Karpas-422 (cell line): Measurements from ENCODE around the gene MTCP1. TPM values are rescaled to one million over a fixed set of nuclear protein-coding genes. Genes with fewer than 3 reads are reported as not detected.

Experiments used
- DNase-seq: peaks from one replicate; pipeline ENCODE4 v3.0.0-alpha.2; 2015
- H2AFZ ChIP-seq: fragments of 200-600 bp; sonication (generic); 2 replicates; pipeline ENCODE4 v1.6.1; 2014; ENCODE audit warnings: antibody characterized with exemption, low read length, mixed read lengths
- H3K27ac ChIP-seq: fragments of 200-600 bp; sonication (generic); 2 replicates; pipeline ENCODE4 v1.5.1; 2014; ENCODE audit warnings: mild to moderate bottlenecking, low read length, moderate library complexity
- H3K27me3 ChIP-seq: fragments of 200-600 bp; sonication (generic); 2 replicates; pipeline ENCODE4 v1.6.1; 2014; ENCODE audit warnings: low read length, mixed read lengths
- H3K36me3 ChIP-seq: fragments of 200-600 bp; sonication (generic); 2 replicates; pipeline ENCODE4 v1.6.1; 2014; ENCODE audit warnings: low read length, mixed read lengths; ENCODE audit not compliant: insufficient read depth
- H3K4me1 ChIP-seq: fragments of 200-600 bp; sonication (generic); 2 replicates; pipeline ENCODE4 v1.6.1; 2014; ENCODE audit warnings: mild to moderate bottlenecking, low read length, mixed read lengths
- H3K4me2 ChIP-seq: fragments of 200-600 bp; sonication (generic); 2 replicates; pipeline ENCODE4 v1.6.1; 2014; ENCODE audit warnings: low read length, low read depth, mild to moderate bottlenecking; ENCODE audit not compliant: poor library complexity, severe bottlenecking
- H3K4me3 ChIP-seq: fragments of 200-600 bp; sonication (generic); 2 replicates; pipeline ENCODE4 v1.5.1; 2014; ENCODE audit warnings: mild to moderate bottlenecking, antibody characterized with exemption, low read length, mixed read lengths
- H3K79me2 ChIP-seq: fragments of 200-600 bp; sonication (generic); 2 replicates; pipeline ENCODE4 v1.6.1; 2014; ENCODE audit warnings: mild to moderate bottlenecking, low read length, mixed read lengths
- H3K9ac ChIP-seq: fragments of 200-600 bp; sonication (generic); 2 replicates; pipeline ENCODE4 v1.6.0; 2014; ENCODE audit warnings: low read length
- H3K9me2 ChIP-seq: fragments of 200-600 bp; sonication (generic), shearing (Covaris generic); replicated peaks from 2 replicates; pipeline ENCODE4 v1.6.0; 2014; ENCODE audit warnings: mild to moderate bottlenecking, low read length, moderate library complexity; ENCODE audit not compliant: insufficient read depth
- H3K9me3 ChIP-seq: fragments of 300-700, 200-600 bp; sonication (generic); 2 replicates; pipeline ENCODE4 v1.6.1; 2014; ENCODE audit warnings: low read length, mixed read lengths
- H4K20me1 ChIP-seq: fragments of 200-600 bp; sonication (generic); 2 replicates; pipeline ENCODE4 v1.6.1; 2014; ENCODE audit warnings: mild to moderate bottlenecking, antibody characterized with exemption, low read length, low read depth; ENCODE audit not compliant: insufficient read depth
- total RNA-seq: library from RNA; depleted of rRNA; stranded (reverse); fragments of >200 nt; shearing (Covaris generic); gene quantifications from 2 replicates; pipeline ENCODE4 v1.2.3, GENCODE V29; 2014; ENCODE audit warnings: low replicate concordance

MTCP1 gene
- total RNA-seq, 1 experiment from 2014 or later = 95.2 TPM

- Histone ChIP-seq H4K20me1 (no peaks in the 10 kb centered on the region), H3K4me2 (no peak overlapping the region), H3K79me2 (no peaks in the 10 kb centered on the region), H3K9me2 (no peaks in the 10 kb centered on the region), H3K4me3 (no peak overlapping the region), H3K36me3 (peaks cover 6% of the 10 kb centered on the region), H3K4me1 (no peaks in the 10 kb centered on the region), H3K27me3 (no peaks in the 10 kb centered on the region), H3K9me3 (no peaks in the 10 kb centered on the region), H2AFZ (no peak overlapping the region), H3K9ac (no peak overlapping the region), H3K27ac (no peak overlapping the region)
- DNase-seq = no peak
These were observed 16.2 kb upstream of the MTCP1 start for GRCh38 chrX:155086961-155087735.

- Histone ChIP-seq H3K4me2 (no peak overlapping the region), H3K4me3 (no peak overlapping the region), H3K9me3 (no peaks in the 10 kb centered on the region), H3K4me1 (no peaks in the 10 kb centered on the region), H3K9ac (no peak overlapping the region), H4K20me1 (no peaks in the 10 kb centered on the region), H3K27ac (no peak overlapping the region), H3K36me3 (peaks cover 6% of the 10 kb centered on the region), H3K27me3 (no peaks in the 10 kb centered on the region), H3K79me2 (no peaks in the 10 kb centered on the region), H3K9me2 (no peaks in the 10 kb centered on the region), H2AFZ (no peak overlapping the region)
- peak; percentile 78 for DNase-seq
These were observed 15.4 kb upstream of the MTCP1 start for GRCh38 chrX:155086202-155086840.

GRCh38 chrX:155071694-155072280 lies 851 bp upstream of the MTCP1 start:
- Histone ChIP-seq H3K36me3 (peaks cover 19% of the 10 kb centered on the region; the same call in 1 of the 2 replicates), H3K4me3 (peak overlapping the region; percentile 76), H3K27me3 (no peaks in the 10 kb centered on the region), H3K9ac (peak overlapping the region; percentile 85), H3K4me1 (peaks cover 47% of the 10 kb centered on the region), H3K9me2 (no peaks in the 10 kb centered on the region), H3K9me3 (no peaks in the 10 kb centered on the region), H3K4me2 (peak overlapping the region; percentile 74), H2AFZ (no peak overlapping the region; the same call in 1 of the 2 replicates), H4K20me1 (no peaks in the 10 kb centered on the region), H3K27ac (peak overlapping the region; percentile 73), H3K79me2 (peaks cover 82% of the 10 kb centered on the region)
- DNase-seq = peak; percentile 45

- no peaks in the 10 kb centered on the region for H3K9me3 ChIP-seq
- H3K9ac ChIP-seq = peak overlapping the region; percentile 84
- H3K4me1 ChIP-seq = peaks cover 47% of the 10 kb centered on the region
- H3K27ac ChIP-seq = peak overlapping the region; percentile 86
- no peak for DNase-seq
- H3K79me2 ChIP-seq = peaks cover 91% of the 10 kb centered on the region
- H2AFZ ChIP-seq = no peak overlapping the region
- no peaks in the 10 kb centered on the region for H3K27me3 ChIP-seq
- peaks cover 19% of the 10 kb centered on the region; the same call in 1 of the 2 replicates for H3K36me3 ChIP-seq
- peak overlapping the region; percentile 86 for H3K4me3 ChIP-seq
- H3K9me2 ChIP-seq = no peaks in the 10 kb centered on the region
- no peaks in the 10 kb centered on the region for H4K20me1 ChIP-seq
- H3K4me2 ChIP-seq = peak overlapping the region; percentile 61
These were observed 317 bp downstream of the MTCP1 start for GRCh38 chrX:155070663-155070974.

GRCh38 chrX:155070038-155070437 lies 898 bp downstream of the MTCP1 start:
- Histone ChIP-seq H3K4me1 (peaks cover 47% of the 10 kb centered on the region), H3K27ac (peak overlapping the region; percentile 86), H3K9ac (peak overlapping the region; percentile 84), H3K36me3 (peaks cover 19% of the 10 kb centered on the region; the same call in 1 of the 2 replicates), H3K9me2 (no peaks in the 10 kb centered on the region), H3K79me2 (peaks cover 90% of the 10 kb centered on the region), H2AFZ (0 out of 2 replicates have a peak overlapping the region, but pooled peaks have one; percentile 36), H3K27me3 (no peaks in the 10 kb centered on the region), H3K4me3 (peak overlapping the region; percentile 86), H3K9me3 (no peaks in the 10 kb centered on the region), H4K20me1 (no peaks in the 10 kb centered on the region), H3K4me2 (peak overlapping the region; percentile 61)
- DNase-seq = peak; percentile 60

GRCh38 chrX:155069414-155069813 lies 1.5 kb downstream of the MTCP1 start:
- H3K27me3 ChIP-seq = no peaks in the 10 kb centered on the region
- peaks cover 44% of the 10 kb centered on the region for H3K4me1 ChIP-seq
- H3K4me3 ChIP-seq = peak overlapping the region; percentile 86
- H2AFZ ChIP-seq = no peak overlapping the region
- H3K9ac ChIP-seq = peak overlapping the region; percentile 84
- H3K9me3 ChIP-seq = no peaks in the 10 kb centered on the region
- H3K9me2 ChIP-seq = no peaks in the 10 kb centered on the region
- peaks cover 15% of the 10 kb centered on the region; the same call in 1 of the 2 replicates for H3K36me3 ChIP-seq
- H3K79me2 ChIP-seq = peaks cover 86% of the 10 kb centered on the region
- peak overlapping the region; percentile 61 for H3K4me2 ChIP-seq
- H3K27ac ChIP-seq = no peak overlapping the region
- DNase-seq = no peak
- no peaks in the 10 kb centered on the region for H4K20me1 ChIP-seq

GRCh38 chrX:155068165-155068564 lies 2.8 kb downstream of the MTCP1 start:
- no peak for DNase-seq
- Histone ChIP-seq H3K36me3 (0 out of 2 replicates have a peak, but pooled peaks cover 3% of the 10 kb centered on the region), H3K9me3 (no peaks in the 10 kb centered on the region), H3K27me3 (no peaks in the 10 kb centered on the region), H3K4me3 (no peak overlapping the region), H3K27ac (no peak overlapping the region), H4K20me1 (no peaks in the 10 kb centered on the region), H3K9me2 (no peaks in the 10 kb centered on the region), H3K79me2 (peaks cover 73% of the 10 kb centered on the region), H3K4me2 (peak overlapping the region; percentile 61), H2AFZ (no peak overlapping the region), H3K9ac (peak overlapping the region; percentile 14; the same call in 1 of the 2 replicates), H3K4me1 (peaks cover 32% of the 10 kb centered on the region)
